HG02588 (cell line): ENCODE data around the gene TAT.

Source experiments
- ATAC-seq: cut with Tn5 transposase; IDR thresholded peaks from one replicate; pipeline ENCODE4 v1.9.1; 2021; ENCODE audit warnings: mild to moderate bottlenecking, moderate library complexity; ENCODE audit not compliant: unreplicated experiment

TAT gene

DNA sequence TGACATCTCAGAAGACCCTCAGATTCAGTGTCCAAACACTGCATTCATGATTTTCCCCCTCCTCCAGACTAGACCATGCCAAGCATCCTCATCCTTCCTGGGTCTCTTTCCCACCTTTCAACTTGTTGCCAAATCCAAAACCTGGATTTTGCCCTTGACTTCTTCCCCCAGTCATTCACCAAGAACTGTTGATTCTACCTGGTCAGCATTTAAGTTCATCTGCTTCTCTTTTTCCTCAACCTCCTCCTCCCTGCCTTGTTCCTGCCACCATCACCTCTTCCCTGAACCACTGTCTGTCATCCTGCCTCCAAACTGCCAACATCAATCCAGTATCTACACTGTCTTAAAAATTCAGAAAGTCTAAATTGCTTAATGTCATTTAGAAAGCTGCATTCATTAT, 29.7 kb downstream of the TAT start:
- ATAC-seq: no peak

DNA sequence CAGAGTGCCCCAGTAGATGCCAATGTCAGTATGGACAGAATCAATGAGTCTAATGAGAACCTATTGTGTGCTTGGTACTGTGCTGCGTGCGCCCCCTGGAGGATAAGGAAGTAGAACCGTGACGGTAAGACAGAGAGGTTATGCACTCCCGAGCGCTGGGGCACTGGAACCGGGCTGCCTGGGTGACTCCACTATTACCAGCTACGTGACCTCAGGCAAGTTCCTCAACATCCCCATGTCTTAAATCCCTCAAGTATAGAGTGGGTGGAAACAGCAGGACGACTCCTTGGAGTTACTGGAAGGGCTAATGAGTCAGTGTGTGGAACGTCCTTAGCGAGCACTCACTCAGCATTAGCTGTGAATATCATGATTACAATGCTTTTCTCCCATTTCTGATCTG, 34.5 kb downstream of the TAT start:
- peak; percentile 68 for ATAC-seq

DNA sequence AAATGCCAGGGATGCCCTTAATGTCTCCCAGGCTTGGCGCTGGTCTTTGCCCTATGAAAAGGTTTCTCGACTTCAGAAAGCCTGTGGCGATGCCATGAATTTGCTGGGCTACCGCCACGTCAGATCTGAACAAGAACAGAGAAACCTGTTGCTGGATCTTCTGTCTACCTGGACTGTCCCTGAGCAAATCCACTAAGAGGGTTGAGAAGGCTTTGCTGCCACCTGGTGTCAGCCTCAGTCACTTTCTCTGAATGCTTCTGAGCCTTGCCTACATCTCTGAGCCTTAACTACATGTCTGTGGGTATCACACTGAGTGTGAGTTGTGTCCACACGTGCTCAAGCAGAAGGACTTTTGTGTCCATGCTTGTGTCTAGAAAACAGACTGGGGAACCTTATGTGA, 39.2 kb downstream of the TAT start:
- ATAC-seq: no peak

DNA sequence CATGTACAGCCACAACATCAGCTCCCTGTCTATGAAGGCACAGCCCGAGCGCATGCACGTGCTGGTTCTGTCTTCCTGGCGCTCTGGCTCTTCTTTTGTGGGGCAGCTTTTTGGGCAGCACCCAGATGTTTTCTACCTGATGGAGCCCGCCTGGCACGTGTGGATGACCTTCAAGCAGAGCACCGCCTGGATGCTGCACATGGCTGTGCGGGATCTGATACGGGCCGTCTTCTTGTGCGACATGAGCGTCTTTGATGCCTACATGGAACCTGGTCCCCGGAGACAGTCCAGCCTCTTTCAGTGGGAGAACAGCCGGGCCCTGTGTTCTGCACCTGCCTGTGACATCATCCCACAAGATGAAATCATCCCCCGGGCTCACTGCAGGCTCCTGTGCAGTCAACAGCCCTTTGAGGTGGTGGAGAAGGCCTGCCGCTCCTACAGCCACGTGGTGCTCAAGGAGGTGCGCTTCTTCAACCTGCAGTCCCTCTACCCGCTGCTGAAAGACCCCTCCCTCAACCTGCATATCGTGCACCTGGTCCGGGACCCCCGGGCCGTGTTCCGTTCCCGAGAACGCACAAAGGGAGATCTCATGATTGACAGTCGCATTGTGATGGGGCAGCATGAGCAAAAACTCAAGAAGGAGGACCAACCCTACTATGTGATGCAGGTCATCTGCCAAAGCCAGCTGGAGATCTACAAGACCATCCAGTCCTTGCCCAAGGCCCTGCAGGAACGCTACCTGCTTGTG, 40.0 kb downstream of the TAT start:
- ATAC-seq: no peak

DNA sequence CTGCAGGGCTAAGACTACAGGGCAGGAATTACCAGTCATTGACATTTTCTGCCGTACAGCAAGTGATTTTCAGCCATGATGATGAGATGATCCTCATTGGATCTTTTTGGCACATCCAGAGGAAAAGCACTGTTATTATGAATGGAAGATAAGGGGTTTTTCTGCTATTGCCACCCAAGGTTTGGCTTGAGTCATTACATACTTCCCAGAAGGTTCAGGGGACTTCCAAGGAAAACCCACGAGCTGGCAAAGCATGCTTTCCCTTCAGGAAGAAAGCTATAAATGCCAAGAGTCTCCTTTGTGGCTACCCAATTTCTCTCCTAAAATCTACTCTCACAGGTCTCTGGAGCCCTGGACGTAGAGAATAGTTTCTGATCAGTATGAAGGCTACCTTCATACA, 44.5 kb downstream of the TAT start:
- ATAC-seq: no peak

DNA sequence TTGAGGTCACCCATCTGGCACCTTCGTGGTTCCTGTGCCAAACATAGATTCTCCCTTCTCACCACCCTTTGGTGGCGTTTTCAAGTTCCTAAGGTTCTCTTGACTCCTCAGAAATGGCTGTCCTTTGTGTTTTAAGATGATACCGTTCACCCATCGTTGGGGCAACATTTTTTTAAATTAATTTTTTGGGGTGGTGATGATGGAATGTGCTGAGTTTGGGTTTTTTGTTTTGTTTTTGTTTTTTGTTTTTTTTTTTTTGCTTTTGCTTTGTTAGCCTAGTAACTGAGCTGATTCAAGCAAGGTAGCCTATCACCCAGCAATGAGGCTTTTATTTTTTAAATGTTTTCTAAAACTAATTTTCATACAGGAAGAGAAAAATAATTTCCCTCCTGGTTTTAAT, 48.0 kb downstream of the TAT start:
- no peak for ATAC-seq

DNA sequence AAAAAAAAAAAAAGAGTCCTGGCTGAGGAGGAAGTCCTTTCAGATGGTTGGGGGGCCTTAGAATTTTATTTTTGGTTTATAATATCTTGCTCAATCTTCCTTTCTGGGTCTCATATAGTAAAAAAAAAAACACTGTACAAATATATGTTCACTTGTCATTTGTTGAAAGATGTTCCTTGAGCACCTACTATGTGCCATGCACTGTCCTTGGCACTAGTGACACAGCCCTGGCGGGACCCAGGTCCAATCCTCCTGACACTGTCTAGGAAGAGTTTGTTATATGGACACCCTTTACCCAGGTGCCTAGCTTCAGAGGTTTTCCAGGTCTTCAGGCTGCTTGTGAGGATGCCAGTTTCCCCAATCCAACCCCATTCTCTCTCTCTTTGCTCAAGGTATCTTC, 48.6 kb downstream of the TAT start:
- no peak for ATAC-seq

DNA sequence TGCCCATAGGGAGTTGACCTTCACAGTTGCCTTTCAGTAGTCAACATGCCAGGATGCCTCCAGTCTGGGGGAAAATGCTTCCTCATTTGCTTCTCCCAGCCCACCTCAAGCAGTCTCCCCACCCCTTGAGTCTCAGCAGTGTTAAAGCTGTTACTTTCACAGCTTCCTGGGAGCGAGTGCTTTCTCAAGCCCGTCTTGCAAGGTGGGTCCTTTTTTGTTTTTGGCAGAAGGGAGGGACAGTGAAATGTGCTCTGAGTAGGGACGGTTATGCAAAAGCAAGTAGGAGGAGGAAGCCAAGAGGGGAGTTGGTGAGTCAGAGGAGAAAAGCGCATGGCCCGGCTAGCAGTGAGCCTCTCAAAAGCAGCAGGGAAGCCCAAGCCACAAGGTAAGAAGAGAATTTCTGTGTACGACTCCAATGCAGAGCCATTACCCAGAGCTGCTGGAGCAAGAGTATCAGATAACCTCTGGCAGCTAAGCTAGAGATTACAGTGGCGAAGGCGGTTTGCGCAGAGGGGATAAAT, 50.7 kb downstream of the TAT start, which contains the start of gene CHST4:
Gene CHST4, plus strand, starts transcription at position 316 of the 521 bp plus-strand sequence. CDS start 10,252 bp downstream, outside the sequence.
- ATAC-seq: peak; percentile 54

DNA sequence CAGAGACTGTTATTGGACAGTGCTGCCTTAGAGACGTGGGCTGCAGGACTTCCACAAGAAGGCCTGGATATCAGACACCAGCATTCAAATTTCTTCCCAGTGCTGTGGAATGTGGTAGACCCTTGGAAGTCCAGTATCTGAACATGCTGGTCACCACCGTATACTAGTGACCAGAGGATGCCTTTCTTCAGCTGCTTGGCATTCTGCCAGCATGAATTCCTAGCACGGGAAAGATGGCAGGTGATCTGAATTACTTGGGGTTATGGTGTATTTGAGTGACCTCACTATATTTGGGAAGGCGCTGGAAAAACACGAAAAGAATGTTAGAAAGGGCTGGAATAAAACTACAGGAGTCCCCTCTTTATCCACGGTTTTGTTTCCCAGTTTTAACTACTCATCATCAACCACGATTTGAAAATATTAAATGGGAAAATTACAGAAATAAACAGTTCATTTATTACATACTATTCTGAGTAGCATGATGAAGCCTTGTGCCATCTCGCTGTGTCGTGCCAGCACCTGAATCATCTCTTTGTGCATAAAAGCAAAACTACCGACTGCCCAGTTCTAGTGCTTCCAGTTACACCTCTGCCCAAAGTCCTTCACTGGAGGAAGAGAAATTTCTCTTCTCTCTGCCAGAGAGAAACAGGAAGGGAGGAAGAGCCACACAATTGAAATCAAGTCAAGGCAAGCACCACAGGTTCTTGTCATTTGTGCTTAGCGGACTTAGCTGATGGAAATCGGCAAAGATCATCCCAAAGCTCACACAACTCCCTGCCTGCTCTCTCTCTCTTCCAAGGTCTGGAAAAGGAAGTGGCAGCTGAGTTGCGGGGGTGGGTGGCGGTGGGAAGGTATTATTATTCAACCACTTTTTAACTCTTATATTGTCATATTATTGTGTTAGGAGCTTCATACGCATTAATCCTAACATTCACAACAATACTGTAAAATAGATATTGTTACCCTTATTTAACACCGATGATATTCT, 52.0 kb downstream of the TAT start:
- no peak for ATAC-seq

DNA sequence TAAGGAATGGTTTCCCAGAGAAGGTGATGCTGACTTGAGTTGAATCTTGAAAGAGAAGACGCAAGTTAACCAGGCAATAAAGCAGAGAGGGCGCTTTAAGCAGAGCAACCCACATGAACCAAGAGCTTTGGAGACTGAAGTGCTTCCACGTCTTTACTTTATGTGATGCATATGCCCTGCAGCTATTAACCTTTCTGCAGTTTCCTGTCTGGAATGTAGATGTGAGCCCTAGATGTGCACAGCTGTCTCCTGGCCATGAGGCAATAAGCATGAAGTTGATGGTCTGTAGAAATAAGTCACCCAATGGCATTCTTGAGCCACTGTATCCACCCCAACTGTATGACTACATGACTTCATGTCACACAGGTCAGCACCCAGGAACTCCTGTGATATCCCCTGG, 56.3 kb downstream of the TAT start:
- no peak for ATAC-seq
